ENCODE results near the gene BFSP2.

- TF ChIP-seq, protein P1, sequence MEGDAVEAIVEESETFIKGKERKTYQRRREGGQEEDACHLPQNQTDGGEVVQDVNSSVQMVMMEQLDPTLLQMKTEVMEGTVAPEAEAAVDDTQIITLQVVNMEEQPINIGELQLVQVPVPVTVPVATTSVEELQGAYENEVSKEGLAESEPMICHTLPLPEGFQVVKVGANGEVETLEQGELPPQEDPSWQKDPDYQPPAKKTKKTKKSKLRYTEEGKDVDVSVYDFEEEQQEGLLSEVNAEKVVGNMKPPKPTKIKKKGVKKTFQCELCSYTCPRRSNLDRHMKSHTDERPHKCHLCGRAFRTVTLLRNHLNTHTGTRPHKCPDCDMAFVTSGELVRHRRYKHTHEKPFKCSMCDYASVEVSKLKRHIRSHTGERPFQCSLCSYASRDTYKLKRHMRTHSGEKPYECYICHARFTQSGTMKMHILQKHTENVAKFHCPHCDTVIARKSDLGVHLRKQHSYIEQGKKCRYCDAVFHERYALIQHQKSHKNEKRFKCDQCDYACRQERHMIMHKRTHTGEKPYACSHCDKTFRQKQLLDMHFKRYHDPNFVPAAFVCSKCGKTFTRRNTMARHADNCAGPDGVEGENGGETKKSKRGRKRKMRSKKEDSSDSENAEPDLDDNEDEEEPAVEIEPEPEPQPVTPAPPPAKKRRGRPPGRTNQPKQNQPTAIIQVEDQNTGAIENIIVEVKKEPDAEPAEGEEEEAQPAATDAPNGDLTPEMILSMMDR (IDR thresholded peaks at IDR 0.05; ENCODE audit: low read length) = no peak
- TF ChIP-seq EZH2phosphoT487 (IDR thresholded peaks at IDR 0.05; ENCODE audit: low read length) = no peak
These were observed 92.4 kb downstream of the BFSP2 start for GRCh38 chr3:133492159-133492741.

Measured in MM.1S (cell line).